Body of pancreas (tissue), 4 donors: Measurements from ENCODE around the gene WIPF2. TPM values are rescaled to one million over a fixed set of nuclear protein-coding genes. Genes with fewer than 3 reads are reported as not detected.

ENCODE experiments used
- ATAC-seq: fragments of 150-250 bp; one replicate; pipeline ENCODE4 v1.9.1; 2016
- DNase-seq, 4 donors: peaks; one replicate each; pipeline ENCODE4 v3.0.0-alpha.2; 2019
- H3K27ac ChIP-seq, 4 donors: fragments of 200-600 bp; sonication (generic); 1 replicate in 3 of 4; 2 replicates in 1 of 4; pipeline versions ENCODE4 v1.5.1 to v1.6.1; 2016 to 2019; ENCODE audit warnings: mild to moderate bottlenecking in 1 of 4, mixed read lengths in 1 of 4, moderate library complexity in 1 of 4
- H3K27me3 ChIP-seq, 2 donors: fragments of 200-600 bp; sonication (generic); one replicate each; pipeline ENCODE4 v1.6.0; 2016; ENCODE audit warnings: mild to moderate bottlenecking in 1 of 2
- H3K36me3 ChIP-seq, 2 donors: fragments of 200-600 bp; sonication (generic); replicated peaks in 1 of 2; 2 replicates each; pipeline ENCODE4 v1.5.1; 2016; ENCODE audit warnings: low read depth in 2 of 2; ENCODE audit not compliant: insufficient read depth in 1 of 2
- H3K4me1 ChIP-seq: fragments of 200-600 bp; sonication (generic); one replicate; pipeline ENCODE4 v1.6.0; 2016
- H3K4me3 ChIP-seq, 2 donors: fragments of 200-600 bp; sonication (generic); 1 replicate in 1 of 2; 2 replicates in 1 of 2; pipeline ENCODE4 v1.5.1; 2016 to 2019
- H3K9me3 ChIP-seq, 3 donors: fragments of 200-600 bp; sonication (generic); 1 replicate in 2 of 3; 2 replicates in 1 of 3; pipeline ENCODE4 v1.5.1; 2016
- CTCF ChIP-seq, 7 experiments: fragments of 450-650 bp in 4 of 7; fragments of 200-600 bp in 3 of 7; sonication (generic) in 3 of 7; IDR thresholded peaks; one replicate each; pipeline ENCODE4 v1.5.1; 2016 to 2019; ENCODE audit warnings: antibody characterized with exemption in 7 of 7
- POLR2A ChIP-seq, 3 donors: fragments of 450-650 bp; IDR thresholded peaks; one replicate each; pipeline ENCODE4 v1.6.1; 2016; ENCODE audit warnings: antibody characterized with exemption in 3 of 3, mild to moderate bottlenecking in 2 of 3
- WGBS, 2 donors: methylation state at CpG; one replicate each; pipeline ENCODE4 v1.1.5; 2017; 5-methylcytosine and 5-hydroxymethylcytosine counted together
- intact Hi-C: fragments of 100-400 bp; cut with DNase I; formaldehyde crosslinking; loops from one replicate; pipeline ENCODE4 v1.15.1; 2023
- total RNA-seq, 2 donors: library from RNA; depleted of rRNA; stranded (reverse); fragments of >200 nt; gene quantifications; one replicate each; pipeline ENCODE4 v1.1.0, GENCODE V29; 2016

WIPF2 gene
- total RNA-seq, 2 donors from 2014 or later: 4.9 to 7.5 TPM

DNA sequence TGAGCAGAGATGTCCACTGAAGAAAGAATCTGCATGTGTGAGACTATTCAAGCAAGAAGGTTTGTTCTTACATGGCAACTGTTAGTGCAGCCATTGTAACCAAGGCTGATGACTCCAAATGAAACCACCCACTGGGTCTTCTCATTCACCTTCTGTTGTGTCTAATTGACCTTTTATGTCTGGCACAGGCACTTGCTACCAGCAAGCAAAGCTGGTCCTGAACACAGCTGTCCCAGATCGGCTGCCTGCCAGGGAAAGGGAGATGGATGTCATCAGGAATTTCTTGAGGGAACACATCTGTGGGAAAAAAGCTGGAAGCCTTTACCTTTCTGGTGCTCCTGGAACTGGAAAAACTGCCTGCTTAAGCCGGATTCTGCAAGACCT is 72.2 kb downstream of the WIPF2 start:
- intact Hi-C loops: loop anchor here (5.0 to 10.0 kb wide), 2 partner anchors 89 to 276 kb away; partner anchors contain the start of gene CSF3
- WGBS, 2 donors: 85 to 94% methylated on average over 2 of the region's 2 CpGs
- H3K4me1 ChIP-seq: peaks cover 24% of the 10 kb centered on the region
- H3K27ac ChIP-seq: no peak overlapping the region
- no peaks in the 10 kb centered on the region for H3K27me3 ChIP-seq
- H3K9me3 ChIP-seq: no peaks in the 10 kb centered on the region
- no peaks in the 10 kb centered on the region for H3K36me3 ChIP-seq
- DNase-seq: no peak
- no peak overlapping the region for H3K4me3 ChIP-seq
- no peak for ATAC-seq
- no peak for TF ChIP-seq CTCF (IDR thresholded peaks at IDR 0.05)
- TF ChIP-seq POLR2A (IDR thresholded peaks at IDR 0.05): no peak

GRCh38 chr17:40293363-40293762 is 74.3 kb downstream of the WIPF2 start:
- intact Hi-C loops: loop anchor here (5.0 to 10.0 kb wide), 2 partner anchors 91 to 279 kb away; partner anchors contain the start of gene CSF3
- no peaks in the 10 kb centered on the region for H3K36me3 ChIP-seq
- DNase-seq (no peak), ATAC-seq (peak; percentile 57)
- H3K27me3 ChIP-seq: no peaks in the 10 kb centered on the region
- TF ChIP-seq CTCF (IDR thresholded peaks at IDR 0.05) (no peak), POLR2A (IDR thresholded peaks at IDR 0.05) (no peak)
- no peak overlapping the region for H3K4me3 ChIP-seq
- WGBS, 2 donors: 54 to 72% methylated on average over 1 of the region's 1 CpG
- no peaks in the 10 kb centered on the region for H3K9me3 ChIP-seq
- H3K27ac ChIP-seq: peak overlapping the region in 2 of 4 donors; percentile 3 to 31
- peaks cover 24% of the 10 kb centered on the region for H3K4me1 ChIP-seq

- no peaks in the 10 kb centered on the region for H3K27me3 ChIP-seq
- DNase-seq (no peak), ATAC-seq (no peak)
- intact Hi-C loops: loop anchor here (10.0 kb wide), 1 partner anchor 281 kb away; the partner anchor contains the start of gene CSF3
- no peak overlapping the region for H3K4me3 ChIP-seq
- H3K36me3 ChIP-seq: no peaks in the 10 kb centered on the region
- WGBS, 2 donors: 75 to 78% methylated on average over 5 of the region's 5 CpGs
- peaks cover 19% of the 10 kb centered on the region for H3K4me1 ChIP-seq
- TF ChIP-seq CTCF (IDR thresholded peaks at IDR 0.05) (no peak), POLR2A (IDR thresholded peaks at IDR 0.05) (no peak)
- H3K27ac ChIP-seq: no peak overlapping the region
- no peaks in the 10 kb centered on the region for H3K9me3 ChIP-seq
Observed at GRCh38 chr17:40295488-40296436, 76.7 kb downstream of the WIPF2 start.

DNA sequence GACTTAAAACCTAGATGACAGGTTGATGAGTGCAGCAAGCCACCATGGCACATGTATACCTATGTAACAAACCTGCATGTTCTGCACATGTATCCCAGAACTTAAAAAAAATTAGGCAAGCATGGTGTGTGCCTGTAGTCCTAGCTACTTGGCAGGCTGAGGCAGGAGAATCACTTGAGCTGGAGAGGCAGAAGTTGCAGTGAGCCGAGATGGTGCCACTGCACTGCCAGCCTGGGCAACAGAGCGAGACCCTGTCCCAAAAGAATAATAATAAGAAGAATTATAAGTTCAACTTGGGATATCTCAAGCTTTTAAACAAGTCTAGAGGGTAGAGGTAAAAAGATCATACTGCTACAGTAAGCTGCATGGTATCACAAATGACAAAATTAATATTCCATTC is 78.4 kb downstream of the WIPF2 start:
- no peaks in the 10 kb centered on the region for H3K27me3 ChIP-seq
- 85 to 93% methylated on average over 2 of the region's 2 CpGs for WGBS, 2 donors
- no peak overlapping the region for H3K27ac ChIP-seq
- TF ChIP-seq POLR2A (IDR thresholded peaks at IDR 0.05): no peak
- TF ChIP-seq CTCF (IDR thresholded peaks at IDR 0.05): no peak
- H3K9me3 ChIP-seq: no peaks in the 10 kb centered on the region
- peaks cover 19% of the 10 kb centered on the region for H3K4me1 ChIP-seq
- DNase-seq (no peak), ATAC-seq (no peak)
- no peak overlapping the region for H3K4me3 ChIP-seq
- no peaks in the 10 kb centered on the region for H3K36me3 ChIP-seq
- intact Hi-C loops: loop anchor here (10.0 kb wide), 1 partner anchor 283 kb away; the partner anchor contains the start of gene CSF3
